Colonic mucosa (tissue), 4 donors: Measurements from ENCODE around the gene YBX2. TPM values are rescaled to one million over a fixed set of nuclear protein-coding genes. Genes with fewer than 3 reads are reported as not detected.

Experiments
- DNase-seq: peaks from one replicate; pipeline ENCODE4 v3.0.0-alpha.2; 2020
- H3K27ac ChIP-seq: fragments of 200-600 bp; one replicate; pipeline ENCODE4 v1.8.0; 2021
- H3K27me3 ChIP-seq: fragments of 200-600 bp; one replicate; pipeline ENCODE4 v1.8.0; 2021
- H3K36me3 ChIP-seq: fragments of 200-600 bp; one replicate; pipeline ENCODE4 v1.8.0; 2021
- H3K4me1 ChIP-seq: fragments of 200-600 bp; one replicate; pipeline ENCODE4 v1.8.0; 2021; ENCODE audit warnings: mild to moderate bottlenecking
- H3K4me3 ChIP-seq: fragments of 200-600 bp; one replicate; pipeline ENCODE4 v1.8.0; 2021
- H3K9ac ChIP-seq, 2 donors: one replicate each; pipeline ENCODE4 v1.7.0; 2013; ENCODE audit warnings: control low read depth in 2 of 2, low read depth in 2 of 2, low read length in 2 of 2
- H3K9me3 ChIP-seq: fragments of 200-600 bp; one replicate; pipeline ENCODE4 v1.8.0; 2021
- CTCF ChIP-seq: fragments of 200-600 bp; IDR thresholded peaks from one replicate; pipeline ENCODE4 v1.8.0; 2022; ENCODE audit warnings: antibody characterized with exemption, mild to moderate bottlenecking
- intact Hi-C: fragments of 100-400 bp; cut with DNase I; formaldehyde crosslinking; loops from one replicate; pipeline ENCODE4 v1.14.1; 2022
- total RNA-seq, 2 donors: library from RNA; stranded (reverse); fragmentation: NEBNext Ultra II Directional in 1 of 2; extraction: Animal tissue kit (Norgen Biotek cat#: 25700) in 1 of 2; gene quantifications; one replicate each; pipeline ENCODE4 v1.2.1, GENCODE V29; 2021
- donor health status: healthy.
- donor health status: DM: no; HTN: no; CAD: no.
- donor health status: DM: no; HTN: no; CAD: no.

The YBX2 gene
- total RNA-seq, 2 donors from 2014 or later = 22.1 to 40.4 TPM

DNA sequence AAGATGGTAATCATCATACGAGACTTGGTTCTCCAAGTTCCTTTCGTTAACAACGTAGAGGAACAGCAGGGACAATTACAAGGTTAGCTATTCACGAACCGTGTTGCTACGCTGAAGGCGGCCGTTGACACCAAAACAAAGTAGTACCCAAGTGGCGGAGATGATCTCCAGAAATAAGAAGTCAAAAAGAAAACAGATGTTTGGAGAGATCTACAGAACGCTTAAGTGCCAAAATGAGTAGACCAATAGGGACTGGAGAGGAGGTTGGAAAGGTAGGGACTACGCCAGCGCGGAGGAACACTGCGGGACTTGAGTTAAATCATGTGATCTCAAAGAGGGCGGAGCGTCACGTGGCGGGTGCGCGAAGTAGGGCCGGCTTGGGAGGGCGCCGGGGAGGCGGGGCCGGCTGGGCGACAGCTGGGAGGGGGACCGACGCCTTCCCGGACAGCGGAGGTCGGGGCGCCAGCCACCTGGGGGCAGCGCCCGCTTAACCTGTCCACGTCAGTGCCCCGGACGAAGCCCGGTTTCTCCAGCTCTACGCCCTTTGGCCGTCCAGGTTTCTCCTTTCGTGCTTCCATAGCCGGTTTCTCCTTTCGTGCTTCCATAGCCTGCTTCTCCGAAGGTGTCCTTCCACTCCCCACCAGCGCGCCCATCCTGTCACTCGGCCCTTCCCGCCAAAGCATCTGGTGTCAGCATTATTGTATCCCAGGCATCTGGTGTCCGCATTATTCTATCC is 51.6 kb downstream of the YBX2 start:
- Histone ChIP-seq H3K4me1 (peaks cover 14% of the 10 kb centered on the region), H3K4me3 (peak overlapping the region; percentile 83), H3K27ac (peak overlapping the region; percentile 99), H3K9me3 (no peaks in the 10 kb centered on the region), H3K27me3 (no peaks in the 10 kb centered on the region), H3K9ac (peak overlapping the region; percentile 71 to 100), H3K36me3 (peaks cover 5% of the 10 kb centered on the region)
- intact Hi-C loops = no loop called here
- no peak for TF ChIP-seq CTCF
- peak; percentile 98 for DNase-seq

DNA sequence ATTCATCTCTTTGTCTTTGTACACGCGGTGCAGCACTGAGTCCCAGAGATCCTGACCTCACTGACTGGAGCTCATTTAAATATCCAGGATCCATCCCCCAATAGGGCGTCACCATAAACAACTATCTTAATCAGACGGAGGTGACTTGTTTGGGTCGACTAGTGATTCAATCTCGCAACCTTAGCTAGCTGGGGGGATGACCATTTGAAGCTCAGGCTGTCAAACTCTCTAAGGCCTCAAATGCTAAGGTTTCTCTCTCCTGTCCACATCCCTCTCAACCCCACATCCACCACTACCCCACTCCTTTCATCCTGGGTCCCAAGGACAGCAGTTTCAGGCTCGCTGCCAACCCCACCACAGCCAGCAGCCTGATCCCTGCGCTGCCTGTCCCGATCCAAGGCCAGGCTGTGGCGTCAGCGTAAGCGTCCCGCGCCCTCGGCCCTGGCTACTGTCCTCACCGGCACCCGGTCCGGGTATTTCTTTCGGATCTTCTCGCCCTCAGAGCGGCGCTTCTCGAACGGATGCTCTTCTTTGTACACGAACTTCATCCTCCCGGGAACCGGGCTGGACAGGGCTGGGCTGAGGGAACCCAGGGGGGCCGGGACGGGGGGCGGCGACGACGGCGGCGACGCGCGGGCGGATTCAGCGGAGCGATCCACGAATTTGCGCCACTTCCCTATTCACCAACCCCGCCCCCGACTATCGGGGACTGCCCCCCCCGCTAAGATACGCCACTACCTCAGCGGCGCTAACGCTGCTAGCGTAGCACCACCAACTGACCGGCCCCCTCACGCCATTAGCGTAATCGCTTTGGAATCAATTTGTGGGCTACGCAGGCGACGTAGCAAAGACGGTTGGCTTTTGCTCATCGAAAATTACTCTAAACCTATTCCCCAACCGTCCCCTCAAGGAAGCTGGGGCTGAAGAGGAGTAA is 52.4 kb downstream of the YBX2 start, which contains the start of gene GABARAP:
Gene GABARAP (minus strand): TSS at position 667 of the 934 bp plus-strand sequence. CDS start 119 bp downstream, at position 548.
- H3K27me3 ChIP-seq = no peaks in the 10 kb centered on the region
- H3K9me3 ChIP-seq = no peaks in the 10 kb centered on the region
- H3K36me3 ChIP-seq = peaks cover 5% of the 10 kb centered on the region
- H3K9ac ChIP-seq = peak within 1 kb of the TSS; percentile 90 to 100
- H3K27ac ChIP-seq = peak within 1 kb of the TSS; percentile 99
- peak; percentile 96 for DNase-seq
- H3K4me1 ChIP-seq = peaks cover 14% of the 10 kb centered on the region
- intact Hi-C loops = no loop called here
- TF ChIP-seq CTCF = no peak
- H3K4me3 ChIP-seq = peak within 1 kb of the TSS; percentile 83

- Histone ChIP-seq H3K36me3 (peaks cover 5% of the 10 kb centered on the region), H3K9ac (peak overlapping the region; percentile 90 to 100), H3K4me3 (peak overlapping the region; percentile 83), H3K27ac (peak overlapping the region; percentile 99), H3K27me3 (no peaks in the 10 kb centered on the region), H3K4me1 (peaks cover 14% of the 10 kb centered on the region), H3K9me3 (no peaks in the 10 kb centered on the region)
- intact Hi-C loops = no loop called here
- TF ChIP-seq CTCF = no peak
- DNase-seq = no peak
Measured at GRCh38 chr17:7241090-7241733, 53.2 kb downstream of the YBX2 start.

DNA sequence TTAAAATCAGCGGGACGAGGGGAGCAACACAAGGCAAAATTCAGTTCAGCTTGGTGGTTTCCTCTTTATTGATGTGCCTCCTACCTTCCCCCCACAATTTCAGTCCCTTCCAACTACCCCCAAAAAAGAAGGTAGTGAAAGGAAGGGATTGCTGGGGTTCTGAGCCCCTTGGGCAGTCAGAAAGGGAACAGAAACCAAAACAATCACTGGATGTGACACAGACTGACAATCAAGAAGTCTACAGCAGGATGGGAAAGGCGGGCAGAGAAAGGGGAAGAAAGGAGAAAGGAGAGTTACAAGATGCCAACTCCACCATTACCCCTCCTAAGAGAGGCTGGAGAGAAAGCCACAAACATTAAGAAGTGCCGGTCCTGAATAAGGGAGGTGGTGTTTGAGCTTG is 54.1 kb downstream of the YBX2 start:
- H3K27me3 ChIP-seq = no peaks in the 10 kb centered on the region
- H3K9ac ChIP-seq = peak overlapping the region; percentile 26 to 100
- peaks cover 5% of the 10 kb centered on the region for H3K36me3 ChIP-seq
- peak overlapping the region; percentile 99 for H3K27ac ChIP-seq
- H3K4me1 ChIP-seq = peaks cover 19% of the 10 kb centered on the region
- intact Hi-C loops = no loop called here
- no peaks in the 10 kb centered on the region for H3K9me3 ChIP-seq
- peak overlapping the region; percentile 5 for H3K4me3 ChIP-seq
- DNase-seq = no peak
- no peak for TF ChIP-seq CTCF
